HEK293 (cell line): Measurements from ENCODE around the gene FOXP1.

Experiments used
- KLF1 ChIP-seq: fragments of 450-650 bp; formaldehyde crosslinking; IDR thresholded peaks from 2 replicates; pipeline ENCODE4 v1.5.1; 2016; ENCODE audit warnings: missing biosample characterization, missing genetic modification characterization
- KLF10 ChIP-seq: fragments of 450-650 bp; IDR thresholded peaks from 2 replicates; pipeline ENCODE4 v1.5.1; 2018; ENCODE audit warnings: missing biosample characterization, mild to moderate bottlenecking, missing genetic modification characterization
- TCF7L2 ChIP-seq: IDR thresholded peaks from 2 replicates; pipeline ENCODE4 v1.6.1; 2011; ENCODE audit warnings: low read depth, mild to moderate bottlenecking, inconsistent platforms, low read length, moderate library complexity, borderline replicate concordance
- YY1 ChIP-seq: fragments of 450-650 bp; formaldehyde crosslinking; IDR thresholded peaks from 2 replicates; pipeline ENCODE4 v1.5.1; 2018; ENCODE audit warnings: missing biosample characterization, missing genetic modification characterization
- ZBTB1 ChIP-seq: fragments of 450-650 bp; formaldehyde crosslinking; IDR thresholded peaks from 2 replicates; pipeline ENCODE4 v1.5.1; 2016; ENCODE audit warnings: missing biosample characterization, missing genetic modification characterization
- ZFP69B ChIP-seq: fragments of 450-650 bp; formaldehyde crosslinking; IDR thresholded peaks from 2 replicates; pipeline ENCODE4 v1.5.1; 2016; ENCODE audit warnings: missing biosample characterization, missing genetic modification characterization
- ZNF133 ChIP-seq: fragments of 450-650 bp; formaldehyde crosslinking; IDR thresholded peaks from 2 replicates; pipeline ENCODE4 v1.5.1; 2016; ENCODE audit warnings: missing biosample characterization, missing genetic modification characterization
- ZNF214 ChIP-seq: fragments of 450-650 bp; formaldehyde crosslinking; IDR thresholded peaks from 2 replicates; pipeline ENCODE4 v1.5.1; 2017; ENCODE audit warnings: missing biosample characterization, mild to moderate bottlenecking, missing genetic modification characterization, borderline replicate concordance
- ZNF274 ChIP-seq, 2 experiments: fragments of 200-500 bp in 1 of 2; fragments of 450-650 bp in 1 of 2; sonication (Bioruptor generic) in 1 of 2; formaldehyde crosslinking in 1 of 2; IDR thresholded peaks; 2 replicates each; pipeline versions ENCODE4 v1.5.1 to v1.6.1; 2014 to 2016; ENCODE audit warnings: borderline replicate concordance in 1 of 2, inconsistent platforms in 1 of 2, low read length in 1 of 2, missing biosample characterization in 1 of 2, missing genetic modification characterization in 1 of 2
- ZNF37A ChIP-seq: fragments of 450-650 bp; IDR thresholded peaks from 2 replicates; pipeline ENCODE4 v1.5.1; 2018; ENCODE audit warnings: missing biosample characterization, missing genetic modification characterization
- ZNF629 ChIP-seq: fragments of 450-650 bp; formaldehyde crosslinking; IDR thresholded peaks from 2 replicates; pipeline ENCODE4 v1.5.1; 2017; ENCODE audit warnings: missing biosample characterization, missing genetic modification characterization
- ZNF747 ChIP-seq: fragments of 450-650 bp; formaldehyde crosslinking; IDR thresholded peaks from 2 replicates; pipeline ENCODE4 v1.5.1; 2016; ENCODE audit warnings: missing biosample characterization, missing genetic modification characterization
- TF ChIP-seq, protein P1 (sequence below): fragments of 450-650 bp; formaldehyde crosslinking; IDR thresholded peaks from 2 replicates; pipeline ENCODE4 v1.5.1; 2016; ENCODE audit warnings: missing biosample characterization, missing genetic modification characterization
- TF ChIP-seq, protein P2 (sequence below): fragments of 450-650 bp; formaldehyde crosslinking; optimal IDR thresholded peaks from 2 replicates; pipeline ENCODE3; 2016; ENCODE audit warnings: missing biosample characterization, mild to moderate bottlenecking, missing genetic modification characterization

DNA sequence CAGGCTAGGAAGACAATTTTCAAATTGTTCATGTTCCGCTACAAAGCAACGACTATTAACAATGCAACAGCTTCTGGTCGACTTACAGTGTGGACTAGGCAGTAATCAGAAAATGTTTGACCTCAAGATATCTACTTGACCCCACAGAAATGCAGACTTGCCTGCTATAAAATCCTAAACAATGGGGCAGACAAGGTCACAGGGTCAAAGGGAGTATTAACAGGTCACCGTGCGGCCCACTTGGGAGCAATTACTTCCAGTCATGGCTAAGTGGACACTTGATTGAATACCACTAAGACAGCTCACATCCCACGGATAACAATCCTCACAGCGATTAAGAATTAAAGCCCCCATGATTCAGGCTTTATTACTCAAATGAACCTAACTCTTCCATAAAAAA is 58.9 kb downstream of the FOXP1 start:
- TF ChIP-seq, protein P1, sequence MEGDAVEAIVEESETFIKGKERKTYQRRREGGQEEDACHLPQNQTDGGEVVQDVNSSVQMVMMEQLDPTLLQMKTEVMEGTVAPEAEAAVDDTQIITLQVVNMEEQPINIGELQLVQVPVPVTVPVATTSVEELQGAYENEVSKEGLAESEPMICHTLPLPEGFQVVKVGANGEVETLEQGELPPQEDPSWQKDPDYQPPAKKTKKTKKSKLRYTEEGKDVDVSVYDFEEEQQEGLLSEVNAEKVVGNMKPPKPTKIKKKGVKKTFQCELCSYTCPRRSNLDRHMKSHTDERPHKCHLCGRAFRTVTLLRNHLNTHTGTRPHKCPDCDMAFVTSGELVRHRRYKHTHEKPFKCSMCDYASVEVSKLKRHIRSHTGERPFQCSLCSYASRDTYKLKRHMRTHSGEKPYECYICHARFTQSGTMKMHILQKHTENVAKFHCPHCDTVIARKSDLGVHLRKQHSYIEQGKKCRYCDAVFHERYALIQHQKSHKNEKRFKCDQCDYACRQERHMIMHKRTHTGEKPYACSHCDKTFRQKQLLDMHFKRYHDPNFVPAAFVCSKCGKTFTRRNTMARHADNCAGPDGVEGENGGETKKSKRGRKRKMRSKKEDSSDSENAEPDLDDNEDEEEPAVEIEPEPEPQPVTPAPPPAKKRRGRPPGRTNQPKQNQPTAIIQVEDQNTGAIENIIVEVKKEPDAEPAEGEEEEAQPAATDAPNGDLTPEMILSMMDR = no peak
- TF ChIP-seq ZNF133 (tag by site-specific recombination) (no peak), ZNF629 (tag by site-specific recombination) (no peak), TCF7L2 (no peak), ZFP69B (tag by site-specific recombination) (no peak), ZBTB1 (tag by site-specific recombination) (no peak), ZNF37A (tag by site-specific recombination) (no peak), YY1 (tag by site-specific recombination) (no peak), KLF1 (tag by site-specific recombination) (no peak), KLF10 (tag by site-specific recombination) (no peak), ZNF274 (IDR thresholded peaks at IDR 0.05; ENCODE audit: low read length) (no peak), ZNF274 (tag by site-specific recombination; IDR thresholded peaks at IDR 0.05; ENCODE audit: borderline replicate concordance) (no peak), ZNF747 (no peak), ZNF214 (no peak)
- TF ChIP-seq, protein P2, sequence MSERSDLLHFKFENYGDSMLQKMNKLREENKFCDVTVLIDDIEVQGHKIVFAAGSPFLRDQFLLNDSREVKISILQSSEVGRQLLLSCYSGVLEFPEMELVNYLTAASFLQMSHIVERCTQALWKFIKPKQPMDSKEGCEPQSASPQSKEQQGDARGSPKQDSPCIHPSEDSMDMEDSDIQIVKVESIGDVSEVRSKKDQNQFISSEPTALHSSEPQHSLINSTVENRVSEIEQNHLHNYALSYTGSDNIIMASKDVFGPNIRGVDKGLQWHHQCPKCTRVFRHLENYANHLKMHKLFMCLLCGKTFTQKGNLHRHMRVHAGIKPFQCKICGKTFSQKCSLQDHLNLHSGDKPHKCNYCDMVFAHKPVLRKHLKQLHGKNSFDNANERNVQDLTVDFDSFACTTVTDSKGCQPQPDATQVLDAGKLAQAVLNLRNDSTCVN (tag by site-specific recombination) = no peak
